ENCODE results near the gene BRAT1. TPM values are rescaled to one million over a fixed set of nuclear protein-coding genes. Genes with fewer than 3 reads are reported as not detected.
A peak's percentile ranks its signal among the peaks of the same experiment; 100 is the strongest.

The BRAT1 gene
- total RNA-seq, 1 experiment from 2014 or later, result 39.0 TPM

- no peak for DNase-seq (ENCODE audit: low read depth)
These were observed 57.6 kb downstream of the BRAT1 start for GRCh38 chr7:2497500-2498336.

- DNase-seq (ENCODE audit: low read depth), result no peak
These were observed 58.3 kb downstream of the BRAT1 start for GRCh38 chr7:2497065-2497464.

GRCh38 chr7:2496375-2496774, 58.9 kb downstream of the BRAT1 start:
- no peak for DNase-seq (ENCODE audit: low read depth)

GRCh38 chr7:2495418-2496299, 59.7 kb downstream of the BRAT1 start:
- no peak for DNase-seq (ENCODE audit: low read depth)

GRCh38 chr7:2494191-2495130, 60.9 kb downstream of the BRAT1 start:
- no peak for DNase-seq (ENCODE audit: low read depth)

GRCh38 chr7:2493205-2494164, 61.8 kb downstream of the BRAT1 start:
- peak; percentile 43 for DNase-seq (ENCODE audit: low read depth)

GRCh38 chr7:2492038-2492437, 63.3 kb downstream of the BRAT1 start:
- DNase-seq (ENCODE audit: low read depth), result no peak

GRCh38 chr7:2490181-2490651, 65.1 kb downstream of the BRAT1 start:
- DNase-seq (ENCODE audit: low read depth), result no peak

- no peak for DNase-seq (ENCODE audit: low read depth)
These were observed 66.6 kb downstream of the BRAT1 start for GRCh38 chr7:2488681-2489080.

GRCh38 chr7:2488272-2488645, 67.1 kb downstream of the BRAT1 start:
- DNase-seq (ENCODE audit: low read depth), result no peak

Other genes starting within 250 kb of the BRAT1 start
- gene SNX8, start 241.1 kb downstream of the BRAT1 start, total RNA-seq (2014; rRNA removed; shearing (Covaris generic)), result 9.6 and 10.0 TPM in 2 replicates
- gene EIF3B, start 200.7 kb downstream of the BRAT1 start, total RNA-seq (2014; rRNA removed; shearing (Covaris generic)), result 160 and 165 TPM in 2 replicates
- 8.5 and 14.3 TPM in 2 replicates for gene CHST12, start 151.9 kb downstream of the BRAT1 start, total RNA-seq (2014; rRNA removed; shearing (Covaris generic))
- gene GRIFIN, start 79.1 kb downstream of the BRAT1 start, total RNA-seq (2014; rRNA removed; shearing (Covaris generic)), result not detected in 2 replicates
- 4.9 and 11.9 TPM in 2 replicates for gene LFNG, start 35.8 kb downstream of the BRAT1 start, total RNA-seq (2014; rRNA removed; shearing (Covaris generic))
- 7.9 and 11.2 TPM in 2 replicates for gene IQCE, start 3.5 kb upstream of the BRAT1 start, total RNA-seq (2014; rRNA removed; shearing (Covaris generic))
- 18.9 and 38.9 TPM in 2 replicates for gene TTYH3, start 76.5 kb upstream of the BRAT1 start, total RNA-seq (2014; rRNA removed; shearing (Covaris generic))
- gene AMZ1, start 132.7 kb upstream of the BRAT1 start, total RNA-seq (2014; rRNA removed; shearing (Covaris generic)), result 0.57 and 1.2 TPM in 2 replicates